Right kidney (tissue), 1 donor: ENCODE measurements around the gene CAMTA1.

Experiments used
- DNase-seq: peaks from one replicate; pipeline ENCODE4 v3.0.0-alpha.2; 2016

The CAMTA1 gene

GRCh38 chr1:7580923-7581753 is 795.9 kb downstream of the CAMTA1 start:
- DNase-seq: no peak

DNA sequence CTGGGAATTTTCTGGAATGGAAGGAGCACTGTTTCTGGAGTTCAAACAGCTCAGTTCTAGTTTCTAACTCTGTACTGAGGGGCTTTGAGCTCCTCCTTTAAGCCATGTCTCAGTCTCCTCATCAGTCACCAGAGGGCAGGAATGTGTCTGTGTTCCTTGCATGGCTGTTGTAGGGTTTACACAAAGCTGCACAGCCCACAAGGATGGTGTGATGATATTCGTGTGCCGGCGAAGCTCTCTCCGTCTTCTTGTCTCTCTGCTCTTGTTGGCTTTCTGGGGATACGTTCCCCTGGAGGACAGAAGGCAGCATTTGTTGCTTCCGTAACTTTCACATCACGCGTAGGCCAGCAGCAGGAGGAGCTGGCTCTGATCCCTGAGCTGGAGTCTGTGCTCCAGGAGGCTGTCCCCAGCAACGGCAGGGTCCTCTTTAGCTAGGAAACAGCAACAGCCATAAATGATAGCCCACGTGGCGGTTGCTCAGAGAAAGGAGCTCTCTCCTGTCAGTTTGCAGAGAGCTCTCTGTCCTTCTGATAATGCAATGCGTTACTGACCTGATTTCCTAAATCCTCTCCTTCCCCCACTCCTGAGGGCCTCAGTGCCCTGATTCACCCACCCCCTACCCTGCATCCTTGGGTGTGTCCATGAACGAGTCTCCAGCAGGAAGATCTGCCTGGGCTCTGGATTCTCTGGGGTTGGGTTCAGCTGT is 796.7 kb downstream of the CAMTA1 start:
- no peak for DNase-seq

DNA sequence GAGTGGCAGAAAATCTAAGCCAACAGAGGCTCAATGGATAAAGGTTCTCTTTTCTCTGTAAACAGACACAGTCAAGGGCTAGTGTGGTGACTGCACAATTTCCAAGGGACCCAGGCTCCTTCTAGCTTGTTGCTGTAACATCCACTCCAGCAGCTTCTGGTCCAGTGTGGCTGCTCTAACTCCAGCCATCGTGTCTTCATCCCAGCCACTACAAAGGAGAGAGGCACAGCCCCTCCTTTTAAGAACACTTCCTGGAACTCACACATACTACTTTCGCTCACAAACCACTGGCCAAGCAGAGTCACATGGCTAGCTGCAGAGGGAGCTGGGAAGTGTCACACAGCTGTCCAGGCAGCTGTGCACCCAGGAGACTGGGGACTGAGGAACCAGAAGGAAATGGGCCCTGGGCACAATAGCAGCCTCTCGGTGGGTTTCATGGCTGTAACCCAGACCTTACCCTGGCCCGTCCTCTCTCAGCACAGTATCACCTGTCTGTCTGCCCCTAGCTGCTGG is 797.3 kb downstream of the CAMTA1 start:
- no peak for DNase-seq

DNA sequence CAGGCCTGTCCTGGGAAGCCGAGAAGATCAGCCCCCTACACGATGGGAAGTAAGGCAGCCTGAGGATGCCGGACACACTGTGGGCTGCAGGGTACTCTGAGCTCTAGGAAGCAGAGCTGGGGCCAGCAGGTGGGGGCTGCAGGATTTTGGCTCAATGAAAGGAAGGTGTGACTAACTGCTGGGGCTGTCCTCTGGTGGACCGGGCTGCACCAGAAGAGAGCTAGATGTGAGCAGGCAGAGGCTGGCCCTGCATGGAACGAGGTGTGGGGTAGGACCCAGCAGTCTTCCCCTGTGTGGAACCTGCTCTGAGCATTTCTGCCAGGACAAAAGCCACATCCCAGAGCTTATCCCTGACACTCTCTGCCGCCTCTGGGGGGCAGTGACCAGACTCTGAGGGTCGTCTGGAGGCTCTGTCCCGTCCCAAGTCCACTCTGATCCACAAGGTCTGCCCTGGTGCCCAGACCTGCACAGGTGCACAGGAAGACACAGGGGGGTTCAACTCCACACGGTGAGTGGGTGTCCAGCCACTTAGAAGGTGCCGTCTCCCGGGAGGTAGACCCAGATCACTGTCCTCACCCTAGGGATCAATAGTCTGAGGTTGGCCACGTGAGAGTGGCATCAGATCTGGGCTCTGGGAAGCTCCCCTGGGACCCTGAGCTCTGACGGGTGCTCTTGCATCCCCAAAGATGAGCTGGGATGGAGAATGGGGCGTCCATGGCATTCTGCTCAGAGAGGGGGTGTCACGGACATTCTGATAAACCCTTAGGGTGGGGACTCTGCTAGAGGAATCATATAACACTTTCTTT is 798.2 kb downstream of the CAMTA1 start:
- DNase-seq: no peak

DNA sequence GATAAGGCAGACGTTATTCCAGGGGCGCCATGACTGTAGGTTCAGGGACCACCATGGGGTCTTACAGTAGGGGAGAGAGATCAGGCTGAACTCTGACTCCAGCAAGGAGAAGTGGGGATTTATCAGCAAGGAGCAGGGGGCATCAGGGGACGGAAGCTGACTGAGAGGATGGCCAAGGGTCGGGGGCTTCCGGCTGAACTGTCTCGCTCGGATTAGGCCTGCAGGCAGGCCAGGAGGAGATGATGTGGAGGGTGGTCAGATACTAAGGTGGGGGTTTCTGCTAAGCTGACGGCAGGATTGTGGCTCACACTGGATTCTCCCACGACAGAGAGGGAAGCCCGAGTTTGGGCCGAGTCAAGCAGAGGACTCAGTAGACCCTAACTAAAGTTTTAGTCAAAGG is 798.9 kb downstream of the CAMTA1 start:
- no peak for DNase-seq

DNA sequence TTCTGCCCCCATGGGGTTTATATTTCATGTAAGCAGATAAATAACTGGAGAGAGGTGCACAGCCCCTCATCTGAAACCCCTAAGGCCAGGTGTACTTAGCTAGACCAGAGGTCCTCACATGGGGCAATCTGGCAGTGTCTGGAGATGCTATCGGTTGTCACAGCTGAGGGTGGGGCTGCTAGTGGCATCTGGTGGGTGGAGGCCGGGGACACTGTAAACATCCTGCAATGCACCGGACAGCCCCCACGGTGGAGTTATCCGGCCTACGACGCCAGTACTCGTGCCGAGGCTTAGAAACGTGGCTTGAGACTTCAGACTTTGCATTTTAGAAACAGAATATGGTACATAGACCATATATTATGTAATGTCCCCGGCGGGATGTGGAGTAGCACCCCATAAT is 799.4 kb downstream of the CAMTA1 start:
- DNase-seq: no peak

- DNase-seq: no peak
Observed at GRCh38 chr1:7585216-7585907, 800.1 kb downstream of the CAMTA1 start.

- DNase-seq: no peak
Observed at GRCh38 chr1:7586031-7586941, 801.0 kb downstream of the CAMTA1 start.

DNA sequence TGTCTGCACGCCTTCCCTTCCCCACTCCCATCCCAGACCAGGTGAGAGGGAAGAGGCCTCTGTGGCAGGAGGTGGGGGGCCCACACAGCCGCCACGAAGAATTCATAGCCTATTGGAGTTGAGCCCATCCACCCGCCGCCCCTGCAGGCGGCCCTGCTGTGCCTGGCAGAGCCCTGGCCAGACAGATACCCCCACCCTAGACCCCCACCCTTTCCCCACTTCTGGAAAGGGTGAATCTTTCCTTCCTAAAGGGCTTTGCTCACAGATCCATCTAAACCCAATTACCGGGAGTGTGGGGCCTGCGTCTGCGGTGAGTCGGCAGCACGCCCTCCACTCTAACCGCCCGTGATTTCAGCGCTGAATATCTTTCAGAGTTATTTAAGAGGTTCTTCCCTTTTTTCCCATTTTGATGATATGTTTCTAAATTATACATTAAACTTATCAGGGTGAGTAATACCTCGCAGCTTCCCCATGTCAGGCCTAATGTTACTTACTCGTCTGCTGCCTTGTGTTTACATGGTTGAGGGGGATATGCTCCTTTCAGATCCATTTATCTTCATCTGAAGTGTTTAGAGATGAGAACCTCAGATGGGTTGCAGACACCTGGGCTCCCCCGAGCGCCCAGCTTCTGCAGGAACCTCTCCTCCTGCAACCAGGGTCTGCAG is 802.0 kb downstream of the CAMTA1 start:
- no peak for DNase-seq

DNA sequence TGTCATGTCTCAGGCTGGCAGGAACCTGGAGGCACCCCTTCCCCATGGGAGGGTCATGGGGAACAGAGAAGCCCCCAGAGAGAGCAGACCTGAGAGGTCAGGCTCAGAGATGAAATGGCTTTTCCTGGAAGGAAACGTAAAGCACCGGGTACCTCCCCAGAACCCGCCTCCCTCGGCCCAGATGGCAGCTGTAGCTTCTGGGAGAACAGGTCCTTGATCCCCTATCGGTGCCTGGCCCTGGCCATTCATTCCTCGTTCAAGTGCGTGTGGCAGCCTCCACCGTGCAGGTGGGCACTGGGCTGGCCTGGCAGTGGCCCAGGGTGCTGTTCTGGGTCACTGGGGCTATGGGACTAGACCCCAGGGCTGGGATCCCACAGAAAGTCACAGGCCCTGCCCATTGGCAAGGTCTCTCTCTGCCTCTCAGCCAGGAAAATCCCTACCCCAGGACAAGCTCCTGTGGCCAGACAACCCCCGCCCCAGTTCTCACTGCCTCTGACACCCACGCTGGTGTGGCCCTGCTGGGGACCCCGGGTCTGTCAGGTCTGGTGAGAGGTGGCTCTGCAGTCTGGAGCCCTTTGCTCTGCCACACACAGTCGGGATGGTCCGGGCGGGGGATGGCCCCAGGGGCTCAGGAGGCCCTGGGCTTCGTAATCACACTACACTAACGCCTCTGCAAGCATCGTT is 802.7 kb downstream of the CAMTA1 start:
- no peak for DNase-seq

DNA sequence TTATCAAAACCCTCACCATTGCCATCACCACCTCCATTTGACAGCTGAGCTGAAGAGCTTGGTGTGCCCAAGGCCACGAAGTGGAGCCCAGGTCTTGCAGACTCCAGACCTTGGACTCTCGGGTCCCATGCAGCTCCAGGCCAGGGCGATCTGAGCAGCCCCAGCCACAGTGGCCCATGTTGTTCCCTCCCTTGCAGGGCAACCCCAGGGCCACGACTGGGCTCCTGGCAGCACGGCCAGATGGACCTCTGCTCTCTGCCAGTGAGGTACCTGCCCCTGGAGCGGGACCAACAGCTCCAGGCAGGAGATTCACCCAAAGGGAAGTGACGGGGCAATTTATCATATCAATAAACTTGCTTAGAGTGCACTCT is 803.2 kb downstream of the CAMTA1 start:
- DNase-seq: no peak

DNA sequence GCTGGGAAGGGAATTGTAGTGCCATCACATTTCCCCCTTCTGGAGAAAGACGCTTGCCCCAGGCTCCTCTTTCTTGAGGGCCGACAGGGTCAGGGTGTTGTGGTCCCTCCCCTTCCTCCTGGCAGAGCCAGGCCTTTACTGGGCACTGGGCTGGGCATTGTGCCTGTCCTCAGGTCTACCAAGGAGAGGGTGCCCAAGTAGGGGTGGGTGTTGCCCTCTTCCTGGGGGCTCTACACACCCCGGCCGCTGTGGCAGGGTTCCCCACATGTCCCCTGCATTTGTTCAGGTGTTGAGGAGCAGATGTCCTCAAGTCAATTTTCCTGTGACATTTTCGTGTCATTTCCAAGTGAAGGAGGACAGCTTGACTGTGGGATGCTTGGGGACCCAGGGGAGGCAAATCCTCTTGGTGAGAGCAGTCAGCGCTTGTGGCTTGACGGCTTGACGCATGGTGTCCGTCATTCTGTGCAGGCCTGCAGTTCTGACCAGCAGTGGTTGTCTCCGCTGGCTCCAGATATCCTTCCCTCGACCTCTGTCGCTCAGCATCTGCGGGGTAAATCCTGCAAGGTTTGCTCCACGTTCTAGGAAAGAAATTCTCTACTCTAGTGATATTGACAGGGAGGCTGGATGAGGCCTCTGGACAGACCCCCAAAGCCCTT is 804.0 kb downstream of the CAMTA1 start:
- DNase-seq: no peak

GRCh38 chr1:7589774-7590425 is 804.6 kb downstream of the CAMTA1 start:
- no peak for DNase-seq

DNA sequence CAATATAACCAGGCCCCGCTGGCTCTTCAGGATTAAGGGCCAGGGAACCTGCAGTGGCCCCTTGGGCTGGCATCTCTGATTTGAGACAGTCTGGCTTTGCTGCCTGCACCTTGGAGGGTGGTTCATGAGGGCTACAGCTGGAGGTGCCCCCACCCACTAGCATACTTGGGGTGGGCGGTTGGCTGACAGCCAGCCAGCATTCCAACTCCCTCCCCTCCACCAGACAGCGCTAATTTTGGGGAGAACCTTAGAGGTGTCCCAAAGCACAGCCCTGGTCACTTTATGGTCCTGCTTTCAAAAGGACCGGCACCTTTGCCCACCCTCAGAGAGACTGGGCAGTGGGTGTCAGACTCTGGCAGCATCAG is 805.2 kb downstream of the CAMTA1 start:
- DNase-seq: no peak

DNA sequence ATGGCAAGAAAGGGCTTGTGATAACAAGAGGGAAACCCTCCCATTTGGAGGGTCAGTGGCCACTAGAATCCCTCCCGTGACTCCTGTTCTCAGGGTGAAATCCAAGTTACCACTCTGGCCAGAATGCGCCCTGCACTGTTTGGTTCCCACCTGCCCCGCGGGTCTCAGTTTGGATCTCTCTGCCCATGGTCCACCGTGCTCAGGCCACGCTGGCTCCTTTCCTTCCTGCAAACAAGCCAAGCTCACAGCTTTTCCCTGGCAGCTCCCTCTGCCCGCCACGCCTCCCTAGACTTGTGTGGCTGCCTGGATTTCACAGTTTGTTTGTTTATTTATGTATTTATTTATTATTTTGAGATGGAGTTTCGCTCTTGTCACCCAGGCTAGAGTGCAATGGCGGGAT is 806.3 kb downstream of the CAMTA1 start:
- no peak for DNase-seq

- DNase-seq: no peak
Observed at GRCh38 chr1:7592120-7592798, 807.0 kb downstream of the CAMTA1 start.

GRCh38 chr1:7594002-7594713 is 808.9 kb downstream of the CAMTA1 start:
- DNase-seq: no peak
